Endothelial cell of umbilical vein (primary cell): ENCODE results near the gene DGKH. TPM values are rescaled to one million over a fixed set of nuclear protein-coding genes. Genes with fewer than 3 reads are reported as not detected.

Experiments
- BruUV-seq: library from RNA; stranded (reverse); fragments of 400-500 nt; replicated peaks from 2 replicates; lab custom pipeline; 2021; lab: Mats Ljungman, UMichigan
- CTCF ChIA-PET: fragments of 300-600, 350-600 bp; sonication (Branson Sonifier 250); formaldehyde crosslinking; loops from one replicate; lab custom pipeline; 2021; ENCODE audit warnings: antibody characterized with exemption, inconsistent platforms; lab: Charles Lee
- POLR2A ChIA-PET: fragments of 300-600, 350-600 bp; sonication (Branson Sonifier 250); formaldehyde crosslinking; loops from one replicate; lab custom pipeline; 2021; ENCODE audit warnings: antibody characterized with exemption, inconsistent platforms; lab: Charles Lee
- DNase-seq: peaks from one replicate; pipeline ENCODE4 v3.0.0-alpha.2; 2011; ENCODE audit warnings: low read depth, low spot score
- FAIRE-seq: peaks from 2 replicates; lab custom pipeline; 2011; peaks lifted over from hg19 to GRCh38; lab: Jason Lieb, UNC
- H2AFZ ChIP-seq: 2 replicates; pipeline ENCODE4 v1.6.0; 2012; ENCODE audit warnings: low read depth, low read length, control low read depth, inconsistent platforms
- H3K27ac ChIP-seq: 2 replicates; pipeline ENCODE4 v1.5.1; 2011; ENCODE audit warnings: low read depth, mild to moderate bottlenecking, control low read depth, low read length, moderate library complexity; ENCODE audit not compliant: insufficient read depth
- H3K27me3 ChIP-seq, 2 experiments: 2 replicates each; pipeline versions ENCODE4 v1.6.0 to v1.6.1; 2011; ENCODE audit warnings: low read length in 2 of 2, mixed read lengths in 1 of 2; ENCODE audit not compliant: control insufficient read depth in 2 of 2, insufficient read depth in 2 of 2
- H3K36me3 ChIP-seq, 2 experiments: 2 replicates in 1 of 2; 3 replicates in 1 of 2; pipeline ENCODE4 v1.5.1; 2011; ENCODE audit warnings: low read length in 2 of 2, mild to moderate bottlenecking in 1 of 2, moderate library complexity in 1 of 2; ENCODE audit not compliant: control insufficient read depth in 2 of 2, insufficient read depth in 2 of 2; ENCODE audit errors: extremely low read depth in 1 of 2
- H3K4me1 ChIP-seq: 3 replicates; pipeline ENCODE4 v1.5.1; 2011; ENCODE audit warnings: mild to moderate bottlenecking, low read length; ENCODE audit not compliant: control insufficient read depth, insufficient read depth; ENCODE audit errors: extremely low read depth
- H3K4me2 ChIP-seq: 2 replicates; pipeline ENCODE4 v1.6.1; 2011; ENCODE audit warnings: low read length, control low read depth, mixed read lengths; ENCODE audit not compliant: insufficient read depth
- H3K4me3 ChIP-seq, 3 experiments: fragments of 200-600 bp in 1 of 3; sonication (generic), shearing (Covaris generic) in 1 of 3; replicated peaks in 1 of 3; 2 replicates each; pipeline ENCODE4 v1.5.1; 2011 to 2016; ENCODE audit warnings: control low read depth in 3 of 3, low read length in 3 of 3, mild to moderate bottlenecking in 2 of 3, inconsistent platforms in 1 of 3, low read depth in 1 of 3, moderate library complexity in 1 of 3; ENCODE audit not compliant: insufficient read depth in 1 of 3
- H3K79me2 ChIP-seq: 2 replicates; pipeline ENCODE4 v1.6.0; 2012; ENCODE audit warnings: low read length, inconsistent platforms; ENCODE audit not compliant: control insufficient read depth, insufficient read depth
- H3K9ac ChIP-seq: replicated peaks from 2 replicates; pipeline ENCODE3; 2011; ENCODE audit warnings: low read length, control low read depth; ENCODE audit not compliant: insufficient read depth; ENCODE audit errors: extremely low read depth
- H3K9me1 ChIP-seq: replicated peaks from 3 replicates; pipeline ENCODE4 v1.6.0; 2011; ENCODE audit warnings: mild to moderate bottlenecking, low read length; ENCODE audit not compliant: control insufficient read depth, insufficient read depth; ENCODE audit errors: extremely low read depth
- H3K9me3 ChIP-seq: replicated peaks from 2 replicates; pipeline ENCODE4 v1.5.1; 2012; ENCODE audit warnings: low read length, inconsistent platforms; ENCODE audit not compliant: control insufficient read depth, insufficient read depth
- H4K20me1 ChIP-seq: replicated peaks from 2 replicates; pipeline ENCODE3; 2011; ENCODE audit warnings: mild to moderate bottlenecking, low read length; ENCODE audit not compliant: control insufficient read depth, insufficient read depth; ENCODE audit errors: extremely low read depth
- CTCF ChIP-seq, 2 donors: IDR thresholded peaks; 1 replicate in 1 of 2; 2 replicates in 1 of 2; pipeline ENCODE4 v1.5.1; 2011; ENCODE audit warnings: low read length in 2 of 2, mild to moderate bottlenecking in 2 of 2, moderate library complexity in 2 of 2, control low read depth in 1 of 2, inconsistent platforms in 1 of 2, low read depth in 1 of 2; ENCODE audit not compliant: insufficient read depth in 1 of 2; ENCODE audit errors: extremely low read depth in 1 of 2
- FOS ChIP-seq: IDR thresholded peaks from 2 replicates; pipeline ENCODE4 v1.6.1; 2011; ENCODE audit warnings: mild to moderate bottlenecking, low read length, moderate library complexity, borderline replicate concordance; ENCODE audit not compliant: insufficient read depth
- GATA2 ChIP-seq: IDR thresholded peaks from 2 replicates; pipeline ENCODE4 v1.7.0; 2011; ENCODE audit warnings: low read depth, mild to moderate bottlenecking, moderate library complexity, mixed read lengths, low read length; ENCODE audit not compliant: insufficient read length, insufficient read depth
- JUN ChIP-seq: IDR thresholded peaks from 2 replicates; pipeline ENCODE4 v1.6.1; 2011; ENCODE audit warnings: borderline replicate concordance, low read depth; ENCODE audit not compliant: insufficient read length, insufficient read depth
- POLR2AphosphoS5 ChIP-seq: IDR thresholded peaks from 2 replicates; pipeline ENCODE4 v1.6.1; 2012; ENCODE audit warnings: low read depth, mild to moderate bottlenecking, control low read depth, low read length, moderate library complexity; ENCODE audit not compliant: insufficient read depth
- dilution Hi-C: fragments of 300-500 bp; cut with MboI; formaldehyde crosslinking; loops from one replicate; pipeline ENCODE4 v1.15.0; 2019; ENCODE audit warnings: low sequenced_read_pairs; ENCODE audit not compliant: extremely low pct_ligation_motif_present
- intact Hi-C: fragments of 100-400 bp; cut with micrococcal nuclease; formaldehyde crosslinking; loops from one replicate; pipeline ENCODE4 v1.10.0; 2022
- polyA plus RNA-seq, 4 experiments: library from polyadenylated mRNA; depleted of rRNA in 3 of 4; stranded (reverse) in 3 of 4; unstranded in 1 of 4; fragments of >200 nt; gene quantifications; 2 replicates each; pipeline versions ENCODE4 v1.2.1 to v1.2.3, GENCODE V29; 2011 to 2012; ENCODE audit warnings: missing spikeins in 1 of 4
- total RNA-seq: library from RNA; stranded (reverse); gene quantifications from 2 replicates; pipeline ENCODE4 v1.2.3, GENCODE V29; 2021

DGKH gene
- total and polyA plus RNA-seq, 2 donors (not counting 3 experiments of a cell fraction or from before 2014, with no cell fraction given), result 4.1 to 30.1 TPM

GRCh38 chr13:42239644-42240043, 191.2 kb downstream of the DGKH start:
- Histone ChIP-seq H3K9me3 (no peaks in the 10 kb centered on the region), H3K27me3 (no peaks in the 10 kb centered on the region), H3K9me1 (peaks cover 1% of the 10 kb centered on the region), H2AFZ (no peak overlapping the region), H3K9ac (no peak overlapping the region), H3K79me2 (no peaks in the 10 kb centered on the region), H3K27ac (no peak overlapping the region), H3K4me1 (no peaks in the 10 kb centered on the region), H4K20me1 (no peaks in the 10 kb centered on the region), H3K36me3 (peaks cover 0 to under 1% of the 10 kb centered on the region in 2 experiments), H3K4me2 (no peak overlapping the region), H3K4me3 (no peak overlapping the region)
- BruUV-seq, result no TSS peak
- DNase-seq (no peak), FAIRE-seq (no peak)
- ChIA-PET POLR2A (no interaction called here), CTCF (no interaction called here)
- dilution Hi-C loops (no loop called here), intact Hi-C loops (no loop called here)
- TF ChIP-seq FOS (peak; percentile 15), CTCF (IDR thresholded peaks at IDR 0.05; ENCODE audit: extremely low read depth in 1 of 2, insufficient read depth in 1 of 2, low read depth in 1 of 2, low read length in 2 of 2) (no peak)

- ChIA-PET POLR2A (no interaction called here), CTCF (interaction anchor here (1.5 kb wide), 1 partner anchor 11 kb away, joined by 4 read pairs; no protein-coding TSS in a partner anchor)
- Histone ChIP-seq H3K9me1 (no peaks in the 10 kb centered on the region), H2AFZ (no peak overlapping the region), H3K9me3 (no peaks in the 10 kb centered on the region), H3K4me2 (no peak overlapping the region), H3K4me1 (no peaks in the 10 kb centered on the region), H3K4me3 (no peak overlapping the region), H3K79me2 (no peaks in the 10 kb centered on the region), H3K9ac (no peak overlapping the region), H3K36me3 (no peaks in the 10 kb centered on the region), H3K27ac (no peak overlapping the region), H3K27me3 (no peaks in the 10 kb centered on the region), H4K20me1 (no peaks in the 10 kb centered on the region)
- no TSS peak for BruUV-seq
- DNase-seq (no peak), FAIRE-seq (no peak)
- intact Hi-C loops (no loop called here), dilution Hi-C loops (no loop called here)
- TF ChIP-seq GATA2, result no peak
- TF ChIP-seq JUN, result no peak
- TF ChIP-seq POLR2AphosphoS5, result no peak
- no peak for TF ChIP-seq CTCF (IDR thresholded peaks at IDR 0.05; ENCODE audit: extremely low read depth in 1 of 2, insufficient read depth in 1 of 2, low read depth in 1 of 2, low read length in 2 of 2)
- no peak for TF ChIP-seq FOS
Observed at GRCh38 chr13:42246541-42246940, 198.1 kb downstream of the DGKH start.
